GM12874 (cell line): ENCODE data around the gene SUMO4.

Experiments used
- CTCF ChIP-seq: IDR thresholded peaks from 2 replicates; pipeline ENCODE4 v1.5.1; 2011; ENCODE audit warnings: low read depth, mild to moderate bottlenecking, control low read depth, low read length, moderate library complexity; ENCODE audit not compliant: insufficient read depth

SUMO4 gene

GRCh38 chr6:149422581-149422980 is 22.5 kb downstream of the SUMO4 start:
- no peak for TF ChIP-seq CTCF

GRCh38 chr6:149423964-149424440 is 23.9 kb downstream of the SUMO4 start:
- no peak for TF ChIP-seq CTCF

- no peak for TF ChIP-seq CTCF
These were observed 25.2 kb downstream of the SUMO4 start for GRCh38 chr6:149425224-149425623.

- TF ChIP-seq CTCF = no peak
These were observed 25.7 kb downstream of the SUMO4 start for GRCh38 chr6:149425754-149426153.

GRCh38 chr6:149428606-149429005 is 28.5 kb downstream of the SUMO4 start:
- no peak for TF ChIP-seq CTCF

- TF ChIP-seq CTCF = no peak
These were observed 29.6 kb downstream of the SUMO4 start for GRCh38 chr6:149429427-149430360.

GRCh38 chr6:149431905-149432775 is 32.1 kb downstream of the SUMO4 start:
- peak; percentile 87 for TF ChIP-seq CTCF
